SU-DHL-6 (cell line): Measurements from ENCODE around the gene IGSF21.

Experiments
- CTCF ChIP-seq: fragments of 200-600 bp; sonication (generic); IDR thresholded peaks from one replicate; pipeline ENCODE4 v1.5.1; 2017; ENCODE audit warnings: antibody characterized with exemption, mild to moderate bottlenecking, low read length, moderate library complexity; ENCODE audit not compliant: insufficient read depth, poor library complexity, severe bottlenecking
- EZH2phosphoT487 ChIP-seq: fragments of 200-600 bp; sonication (generic), shearing (Covaris generic); conservative IDR thresholded peaks from 2 replicates; pipeline ENCODE4 v1.6.1; 2018; ENCODE audit warnings: mild to moderate bottlenecking, antibody characterized with exemption, low read length, moderate library complexity, mixed read lengths

- TF ChIP-seq CTCF, result no peak
- no peak for TF ChIP-seq EZH2phosphoT487
Measured at GRCh38 chr1:18365099-18365705, 257.6 kb downstream of the IGSF21 start.
